ENCODE results near the gene FGFRL1. TPM values are rescaled to one million over a fixed set of nuclear protein-coding genes. Genes with fewer than 3 reads are reported as not detected.

The FGFRL1 gene
- total and polyA plus RNA-seq, 2 of the 13 experiments (the other 11 are each of a cell fraction or from before 2014, with no cell fraction given), result 19.1 to 30.6 TPM

DNA sequence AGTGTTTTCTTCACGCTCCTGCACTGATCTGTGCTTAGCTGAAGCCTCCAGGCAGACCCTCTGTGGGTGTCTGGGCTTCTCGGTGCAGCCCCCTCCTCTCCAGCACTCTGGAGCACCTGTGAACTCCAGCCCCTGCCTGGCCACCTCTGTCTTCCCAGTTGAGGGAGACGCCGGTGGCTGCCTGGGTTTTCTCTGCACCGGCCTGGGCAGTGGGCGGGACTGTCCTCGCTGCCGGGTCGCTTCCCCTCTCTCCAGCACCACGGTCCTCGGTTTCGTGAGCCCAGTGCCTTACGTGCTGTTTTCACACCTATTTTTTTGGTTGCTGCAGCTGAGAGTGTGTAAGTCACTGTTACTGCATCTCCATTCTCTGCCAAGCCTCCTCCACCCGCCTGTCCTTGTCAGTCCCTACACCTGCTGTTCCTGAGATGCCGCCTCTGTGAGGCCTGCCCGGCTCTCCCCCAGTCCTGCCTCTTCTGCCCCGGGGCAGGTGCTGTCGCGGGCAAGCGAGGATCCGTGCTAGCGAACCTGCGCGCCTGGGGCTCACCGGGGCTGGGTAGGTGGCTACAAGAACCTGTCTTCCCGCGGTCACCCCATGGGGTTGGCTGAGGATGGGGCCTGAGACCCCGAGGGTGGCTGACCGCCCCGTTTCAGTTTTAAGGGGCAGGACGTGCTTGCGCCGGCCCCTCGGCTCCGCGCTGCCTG, 2.4 kb upstream of the FGFRL1 start:
- in situ Hi-C loops (cut with HindIII; ENCODE audit: extremely low pct_ligation_motif_present, low pct_unique_long_range_greater_than_20kb), result no loop called here
- no peaks in the 10 kb centered on the region for H4K20me1 ChIP-seq (ENCODE audit: insufficient read depth, low read length)
- ChIA-PET POLR2A (no interaction called here), CTCF (ENCODE audit: low intra/inter-chr PET ratio, low total read pairs) (no interaction called here)
- peak overlapping the region; percentile 65; the same call in 1 of the 2 replicates for H3K9ac ChIP-seq (ENCODE audit: insufficient read depth, low read depth, low read length)
- no peak overlapping the region for H3K27ac ChIP-seq (ENCODE audit: extremely low read length, insufficient read depth, low read length)
- 3% methylated on average over 12 of the region's 36 CpGs for WGBS (ENCODE audit: low lambda C conversion rate)
- H3K9me3 ChIP-seq (ENCODE audit: low read length), result no peaks in the 10 kb centered on the region
- ATAC-seq (peak; percentile 24), FAIRE-seq (no peak), DNase-seq (ENCODE audit: low spot score) (no peak)
- intact Hi-C loops (cut with micrococcal nuclease; ENCODE audit: unreplicated experiment), result loop anchor here (2.0 kb wide), 1 partner anchor 16 kb away; the partner anchor contains the start of gene SLC26A1
- BruUV-seq (replicated peaks), result no TSS peak
- peaks cover 43% of the 10 kb centered on the region for H3K4me1 ChIP-seq (ENCODE audit: insufficient read depth, low read length)
- H3K36me3 ChIP-seq (replicated peaks in 1 of 2; ENCODE audit: control insufficient read depth in 1 of 2, insufficient read depth in 2 of 2, low read length in 2 of 2), result no peaks in the 10 kb centered on the region
- H3K4me3 ChIP-seq (replicated peaks in 1 of 3; ENCODE audit: insufficient read depth in 1 of 3, low read depth in 2 of 3, low read length in 3 of 3), result peak overlapping the region; percentile 63 to 86 (median 69)
- H2AFZ ChIP-seq (ENCODE audit: low read length), result no peak overlapping the region
- peak overlapping the region; percentile 100 for H3K4me2 ChIP-seq (ENCODE audit: low read depth, low read length)
- peaks cover 7 to 38% of the 10 kb centered on the region in 2 experiments for H3K27me3 ChIP-seq (ENCODE audit: control insufficient read depth in 1 of 2, insufficient read depth in 2 of 2, low read length in 2 of 2)
- no peaks in the 10 kb centered on the region for H3K79me2 ChIP-seq (ENCODE audit: insufficient read depth, low read length)
- TF ChIP-seq ZIK1 (CRISPR knock-in tag; IDR thresholded peaks at IDR 0.05; ENCODE audit: borderline replicate concordance, low read depth) (0 out of 2 replicates have a peak, but pooled peaks have one; percentile 42), ZBTB7A (CRISPR knock-in tag; IDR thresholded peaks at IDR 0.05) (0 out of 2 replicates have a peak, but pooled peaks have one; percentile 14), NRL (CRISPR knock-in tag; IDR thresholded peaks at IDR 0.05; ENCODE audit: borderline replicate concordance) (peak; percentile 16; the same call in 1 of the 2 replicates), SYNCRIP (IDR thresholded peaks at IDR 0.05; ENCODE audit: insufficient read depth, low read depth, low read length) (no peak), ZNF17 (CRISPR knock-in tag; IDR thresholded peaks at IDR 0.05) (no peak), ZNF883 (CRISPR knock-in tag; IDR thresholded peaks at IDR 0.05; ENCODE audit: not compliant biosample characterization) (no peak), SAP130 (CRISPR knock-in tag; IDR thresholded peaks at IDR 0.05; ENCODE audit: low read depth) (0 out of 2 replicates have a peak, but pooled peaks have one; percentile 9)
- TF ChIP-seq, protein P1, sequence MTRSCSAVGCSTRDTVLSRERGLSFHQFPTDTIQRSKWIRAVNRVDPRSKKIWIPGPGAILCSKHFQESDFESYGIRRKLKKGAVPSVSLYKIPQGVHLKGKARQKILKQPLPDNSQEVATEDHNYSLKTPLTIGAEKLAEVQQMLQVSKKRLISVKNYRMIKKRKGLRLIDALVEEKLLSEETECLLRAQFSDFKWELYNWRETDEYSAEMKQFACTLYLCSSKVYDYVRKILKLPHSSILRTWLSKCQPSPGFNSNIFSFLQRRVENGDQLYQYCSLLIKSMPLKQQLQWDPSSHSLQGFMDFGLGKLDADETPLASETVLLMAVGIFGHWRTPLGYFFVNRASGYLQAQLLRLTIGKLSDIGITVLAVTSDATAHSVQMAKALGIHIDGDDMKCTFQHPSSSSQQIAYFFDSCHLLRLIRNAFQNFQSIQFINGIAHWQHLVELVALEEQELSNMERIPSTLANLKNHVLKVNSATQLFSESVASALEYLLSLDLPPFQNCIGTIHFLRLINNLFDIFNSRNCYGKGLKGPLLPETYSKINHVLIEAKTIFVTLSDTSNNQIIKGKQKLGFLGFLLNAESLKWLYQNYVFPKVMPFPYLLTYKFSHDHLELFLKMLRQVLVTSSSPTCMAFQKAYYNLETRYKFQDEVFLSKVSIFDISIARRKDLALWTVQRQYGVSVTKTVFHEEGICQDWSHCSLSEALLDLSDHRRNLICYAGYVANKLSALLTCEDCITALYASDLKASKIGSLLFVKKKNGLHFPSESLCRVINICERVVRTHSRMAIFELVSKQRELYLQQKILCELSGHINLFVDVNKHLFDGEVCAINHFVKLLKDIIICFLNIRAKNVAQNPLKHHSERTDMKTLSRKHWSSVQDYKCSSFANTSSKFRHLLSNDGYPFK (CRISPR knock-in tag; IDR thresholded peaks at IDR 0.05; ENCODE audit: borderline replicate concordance), result 0 out of 2 replicates have a peak, but pooled peaks have one; percentile 23
- TF ChIP-seq, protein P2, sequence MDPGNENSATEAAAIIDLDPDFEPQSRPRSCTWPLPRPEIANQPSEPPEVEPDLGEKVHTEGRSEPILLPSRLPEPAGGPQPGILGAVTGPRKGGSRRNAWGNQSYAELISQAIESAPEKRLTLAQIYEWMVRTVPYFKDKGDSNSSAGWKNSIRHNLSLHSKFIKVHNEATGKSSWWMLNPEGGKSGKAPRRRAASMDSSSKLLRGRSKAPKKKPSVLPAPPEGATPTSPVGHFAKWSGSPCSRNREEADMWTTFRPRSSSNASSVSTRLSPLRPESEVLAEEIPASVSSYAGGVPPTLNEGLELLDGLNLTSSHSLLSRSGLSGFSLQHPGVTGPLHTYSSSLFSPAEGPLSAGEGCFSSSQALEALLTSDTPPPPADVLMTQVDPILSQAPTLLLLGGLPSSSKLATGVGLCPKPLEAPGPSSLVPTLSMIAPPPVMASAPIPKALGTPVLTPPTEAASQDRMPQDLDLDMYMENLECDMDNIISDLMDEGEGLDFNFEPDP (CRISPR knock-in tag; conservative IDR thresholded peaks at IDR 0.05), result 0 out of 2 replicates have a peak, but pooled peaks have one; percentile 49
- TF ChIP-seq, protein P3, sequence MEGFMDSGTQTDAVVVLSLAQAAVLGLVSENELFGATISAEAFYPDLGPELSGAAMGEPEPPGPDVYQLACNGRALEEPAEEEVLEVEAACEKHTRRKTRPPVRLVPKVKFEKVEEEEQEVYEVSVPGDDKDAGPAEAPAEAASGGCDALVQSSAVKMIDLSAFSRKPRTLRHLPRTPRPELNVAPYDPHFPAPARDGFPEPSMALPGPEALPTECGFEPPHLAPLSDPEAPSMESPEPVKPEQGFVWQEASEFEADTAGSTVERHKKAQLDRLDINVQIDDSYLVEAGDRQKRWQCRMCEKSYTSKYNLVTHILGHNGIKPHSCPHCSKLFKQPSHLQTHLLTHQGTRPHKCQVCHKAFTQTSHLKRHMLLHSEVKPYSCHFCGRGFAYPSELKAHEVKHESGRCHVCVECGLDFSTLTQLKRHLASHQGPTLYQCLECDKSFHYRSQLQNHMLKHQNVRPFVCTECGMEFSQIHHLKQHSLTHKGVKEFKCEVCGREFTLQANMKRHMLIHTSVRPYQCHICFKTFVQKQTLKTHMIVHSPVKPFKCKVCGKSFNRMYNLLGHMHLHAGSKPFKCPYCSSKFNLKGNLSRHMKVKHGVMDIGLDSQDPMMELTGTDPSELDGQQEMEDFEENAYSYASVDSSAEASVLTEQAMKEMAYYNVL (CRISPR knock-in tag; IDR thresholded peaks at IDR 0.05; ENCODE audit: borderline replicate concordance), result no peak
- TF ChIP-seq, protein P4, sequence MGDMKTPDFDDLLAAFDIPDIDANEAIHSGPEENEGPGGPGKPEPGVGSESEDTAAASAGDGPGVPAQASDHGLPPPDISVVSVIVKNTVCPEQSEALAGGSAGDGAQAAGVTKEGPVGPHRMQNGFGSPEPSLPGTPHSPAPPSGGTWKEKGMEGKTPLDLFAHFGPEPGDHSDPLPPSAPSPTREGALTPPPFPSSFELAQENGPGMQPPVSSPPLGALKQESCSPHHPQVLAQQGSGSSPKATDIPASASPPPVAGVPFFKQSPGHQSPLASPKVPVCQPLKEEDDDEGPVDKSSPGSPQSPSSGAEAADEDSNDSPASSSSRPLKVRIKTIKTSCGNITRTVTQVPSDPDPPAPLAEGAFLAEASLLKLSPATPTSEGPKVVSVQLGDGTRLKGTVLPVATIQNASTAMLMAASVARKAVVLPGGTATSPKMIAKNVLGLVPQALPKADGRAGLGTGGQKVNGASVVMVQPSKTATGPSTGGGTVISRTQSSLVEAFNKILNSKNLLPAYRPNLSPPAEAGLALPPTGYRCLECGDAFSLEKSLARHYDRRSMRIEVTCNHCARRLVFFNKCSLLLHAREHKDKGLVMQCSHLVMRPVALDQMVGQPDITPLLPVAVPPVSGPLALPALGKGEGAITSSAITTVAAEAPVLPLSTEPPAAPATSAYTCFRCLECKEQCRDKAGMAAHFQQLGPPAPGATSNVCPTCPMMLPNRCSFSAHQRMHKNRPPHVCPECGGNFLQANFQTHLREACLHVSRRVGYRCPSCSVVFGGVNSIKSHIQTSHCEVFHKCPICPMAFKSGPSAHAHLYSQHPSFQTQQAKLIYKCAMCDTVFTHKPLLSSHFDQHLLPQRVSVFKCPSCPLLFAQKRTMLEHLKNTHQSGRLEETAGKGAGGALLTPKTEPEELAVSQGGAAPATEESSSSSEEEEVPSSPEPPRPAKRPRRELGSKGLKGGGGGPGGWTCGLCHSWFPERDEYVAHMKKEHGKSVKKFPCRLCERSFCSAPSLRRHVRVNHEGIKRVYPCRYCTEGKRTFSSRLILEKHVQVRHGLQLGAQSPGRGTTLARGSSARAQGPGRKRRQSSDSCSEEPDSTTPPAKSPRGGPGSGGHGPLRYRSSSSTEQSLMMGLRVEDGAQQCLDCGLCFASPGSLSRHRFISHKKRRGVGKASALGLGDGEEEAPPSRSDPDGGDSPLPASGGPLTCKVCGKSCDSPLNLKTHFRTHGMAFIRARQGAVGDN (CRISPR knock-in tag; IDR thresholded peaks at IDR 0.05), result peak; percentile 51

Measured in HepG2 (cell line).